Vagina (tissue), 2 donors: Measurements from ENCODE around the gene GRK3. TPM values are rescaled to one million over a fixed set of nuclear protein-coding genes. Genes with fewer than 3 reads are reported as not detected.

Experiments
- DNase-seq, 2 donors: peaks; one replicate each; pipeline ENCODE4 v3.0.0-alpha.2; 2017; ENCODE audit errors: extremely low spot score in 2 of 2
- H3K27ac ChIP-seq: fragments of 200-600 bp; sonication (generic); one replicate; pipeline ENCODE4 v1.5.1; 2019
- H3K27me3 ChIP-seq: fragments of 200-600 bp; sonication (generic); one replicate; pipeline ENCODE4 v1.5.1; 2019
- H3K36me3 ChIP-seq, 2 donors: fragments of 200-600 bp; sonication (generic); one replicate each; pipeline ENCODE4 v1.5.1; 2017 to 2019
- H3K4me1 ChIP-seq: fragments of 200-600 bp; sonication (generic); one replicate; pipeline ENCODE4 v1.5.1; 2019
- H3K4me3 ChIP-seq, 2 donors: fragments of 200-600 bp; sonication (generic); 1 replicate in 1 of 2; 2 replicates in 1 of 2; pipeline ENCODE4 v1.5.1; 2016 to 2019
- H3K9me3 ChIP-seq: fragments of 200-600 bp; sonication (generic); one replicate; pipeline ENCODE4 v1.5.1; 2019
- CTCF ChIP-seq, 3 experiments: fragments of 450-650 bp in 2 of 3; fragments of 200-600 bp in 1 of 3; sonication (generic) in 1 of 3; IDR thresholded peaks; one replicate each; pipeline ENCODE4 v1.5.1; 2017 to 2019; ENCODE audit warnings: antibody characterized with exemption in 3 of 3, mild to moderate bottlenecking in 2 of 3, moderate library complexity in 2 of 3
- POLR2A ChIP-seq, 2 donors: fragments of 450-650 bp; IDR thresholded peaks; one replicate each; pipeline ENCODE4 v1.6.1; 2017; ENCODE audit warnings: antibody characterized with exemption in 2 of 2, mild to moderate bottlenecking in 2 of 2, moderate library complexity in 2 of 2
- POLR2AphosphoS5 ChIP-seq, 2 donors: sonication (generic); formaldehyde crosslinking; IDR thresholded peaks; one replicate each; pipeline ENCODE4 v1.9.0; 2017; ENCODE audit warnings: antibody characterized with exemption in 2 of 2, mild to moderate bottlenecking in 2 of 2, low read depth in 1 of 2; ENCODE audit not compliant: insufficient read depth in 1 of 2
- intact Hi-C: fragments of 100-400 bp; cut with DNase I; formaldehyde crosslinking; loops from one replicate; pipeline ENCODE4 v1.15.1; 2023
- total RNA-seq: library from RNA; depleted of rRNA; stranded (reverse); fragments of >200 nt; gene quantifications from one replicate; pipeline ENCODE4 v1.2.3, GENCODE V29; 2016

GRK3 gene
- total RNA-seq, 1 donor from 2014 or later, result 5.6 TPM

- TF ChIP-seq CTCF (IDR thresholded peaks at IDR 0.05), result no peak
- no peak for TF ChIP-seq POLR2A (IDR thresholded peaks at IDR 0.05)
- no peak for TF ChIP-seq POLR2AphosphoS5 (IDR thresholded peaks at IDR 0.05; ENCODE audit: insufficient read depth in 1 of 2, low read depth in 1 of 2)
- Histone ChIP-seq H3K9me3 (no peaks in the 10 kb centered on the region), H3K36me3 (no peaks in the 10 kb centered on the region), H3K27ac (no peak overlapping the region), H3K4me1 (no peaks in the 10 kb centered on the region), H3K27me3 (no peaks in the 10 kb centered on the region), H3K4me3 (no peak overlapping the region)
- DNase-seq, result no peak
- intact Hi-C loops, result no loop called here
Measured at GRCh38 chr22:25749420-25750169, 185.1 kb downstream of the GRK3 start.

- no peak for DNase-seq
- intact Hi-C loops, result no loop called here
- H3K27me3 ChIP-seq, result no peaks in the 10 kb centered on the region
- no peaks in the 10 kb centered on the region for H3K36me3 ChIP-seq
- H3K9me3 ChIP-seq, result no peaks in the 10 kb centered on the region
- no peak overlapping the region for H3K27ac ChIP-seq
- TF ChIP-seq CTCF (IDR thresholded peaks at IDR 0.05) (no peak), POLR2AphosphoS5 (IDR thresholded peaks at IDR 0.05; ENCODE audit: insufficient read depth in 1 of 2, low read depth in 1 of 2) (no peak), POLR2A (IDR thresholded peaks at IDR 0.05) (no peak)
- H3K4me1 ChIP-seq, result no peaks in the 10 kb centered on the region
- H3K4me3 ChIP-seq, result no peak overlapping the region
Measured at GRCh38 chr22:25750569-25751173, 186.2 kb downstream of the GRK3 start.

GRCh38 chr22:25751174-25751581, 186.7 kb downstream of the GRK3 start:
- intact Hi-C loops, result no loop called here
- Histone ChIP-seq H3K4me3 (no peak overlapping the region), H3K27me3 (no peaks in the 10 kb centered on the region)

GRCh38 chr22:25752615-25753214, 188.2 kb downstream of the GRK3 start:
- Histone ChIP-seq H3K27ac (no peak overlapping the region), H3K9me3 (no peaks in the 10 kb centered on the region), H3K27me3 (no peaks in the 10 kb centered on the region), H3K36me3 (no peaks in the 10 kb centered on the region), H3K4me1 (no peaks in the 10 kb centered on the region), H3K4me3 (no peak overlapping the region)
- intact Hi-C loops, result no loop called here
- no peak for DNase-seq
- no peak for TF ChIP-seq POLR2AphosphoS5 (IDR thresholded peaks at IDR 0.05; ENCODE audit: insufficient read depth in 1 of 2, low read depth in 1 of 2)
- no peak for TF ChIP-seq POLR2A (IDR thresholded peaks at IDR 0.05)
- TF ChIP-seq CTCF (IDR thresholded peaks at IDR 0.05), result no peak

More at GRCh38 chr22:25751174-25751581, 186.7 kb downstream of the GRK3 start:
- no peak for TF ChIP-seq POLR2AphosphoS5 (IDR thresholded peaks at IDR 0.05; ENCODE audit: insufficient read depth in 1 of 2, low read depth in 1 of 2)
- TF ChIP-seq POLR2A (IDR thresholded peaks at IDR 0.05), result no peak
- TF ChIP-seq CTCF (IDR thresholded peaks at IDR 0.05), result no peak
- no peaks in the 10 kb centered on the region for H3K9me3 ChIP-seq
- H3K4me1 ChIP-seq, result no peaks in the 10 kb centered on the region
- no peaks in the 10 kb centered on the region for H3K36me3 ChIP-seq
- no peak for DNase-seq
- no peak overlapping the region for H3K27ac ChIP-seq

GRCh38 chr22:25753252-25753651, 188.8 kb downstream of the GRK3 start:
- Histone ChIP-seq H3K4me3 (no peak overlapping the region), H3K27ac (no peak overlapping the region), H3K9me3 (no peaks in the 10 kb centered on the region), H3K27me3 (no peaks in the 10 kb centered on the region), H3K36me3 (no peaks in the 10 kb centered on the region), H3K4me1 (no peaks in the 10 kb centered on the region)
- TF ChIP-seq POLR2A (IDR thresholded peaks at IDR 0.05) (no peak), CTCF (IDR thresholded peaks at IDR 0.05) (no peak), POLR2AphosphoS5 (IDR thresholded peaks at IDR 0.05; ENCODE audit: insufficient read depth in 1 of 2, low read depth in 1 of 2) (no peak)
- no peak for DNase-seq
- intact Hi-C loops, result no loop called here
